HepG2 (cell line): ENCODE results near the gene MAGEL2. TPM values are rescaled to one million over a fixed set of nuclear protein-coding genes. Genes with fewer than 3 reads are reported as not detected.

Experiments
- CCDC6 ChIP-seq: sonication (generic); formaldehyde crosslinking; IDR thresholded peaks from 2 replicates; pipeline ENCODE4 v1.8.1; 2022; ENCODE audit warnings: mild to moderate bottlenecking, missing genetic modification reagents, moderate library complexity
- HHEX ChIP-seq: IDR thresholded peaks from 2 replicates; pipeline ENCODE4 v1.6.1; 2016; ENCODE audit warnings: control low read depth
- MBD4 ChIP-seq: IDR thresholded peaks from 2 replicates; pipeline ENCODE4 v1.6.1; 2012; ENCODE audit warnings: low read length, inconsistent platforms, borderline replicate concordance
- MLXIP ChIP-seq: sonication (generic); formaldehyde crosslinking; IDR thresholded peaks from 2 replicates; pipeline ENCODE4 v1.9.0; 2021; ENCODE audit warnings: missing genetic modification reagents, borderline replicate concordance
- PHF8 ChIP-seq: sonication (generic); formaldehyde crosslinking; IDR thresholded peaks from 2 replicates; pipeline ENCODE4 v1.5.0; 2020; ENCODE audit warnings: missing genetic modification reagents
- SOX5 ChIP-seq: IDR thresholded peaks from 2 replicates; pipeline ENCODE4 v1.6.1; 2016; ENCODE audit warnings: borderline replicate concordance
- USF2 ChIP-seq, 2 experiments: sonication (generic) in 1 of 2; formaldehyde crosslinking in 1 of 2; IDR thresholded peaks; 2 replicates each; pipeline versions ENCODE4 v1.5.1 to v1.6.1; 2011 to 2020; ENCODE audit warnings: borderline replicate concordance in 1 of 2, low read depth in 1 of 2, low read length in 1 of 2, mild to moderate bottlenecking in 1 of 2, missing genetic modification reagents in 1 of 2, moderate library complexity in 1 of 2
- YEATS4 ChIP-seq: sonication (generic); formaldehyde crosslinking; IDR thresholded peaks from 2 replicates; pipeline ENCODE4 v1.4.0; 2020; ENCODE audit warnings: missing genetic modification reagents, borderline replicate concordance
- ZBTB7B ChIP-seq: sonication (generic); formaldehyde crosslinking; IDR thresholded peaks from 2 replicates; pipeline ENCODE4 v1.4.0; 2020; ENCODE audit warnings: missing genetic modification reagents
- ZFP90 ChIP-seq: sonication (generic); formaldehyde crosslinking; IDR thresholded peaks from 2 replicates; pipeline ENCODE4 v1.8.0; 2022; ENCODE audit warnings: missing genetic modification reagents, mild to moderate bottlenecking, inconsistent platforms, borderline replicate concordance
- ZNF576 ChIP-seq: sonication (generic); formaldehyde crosslinking; IDR thresholded peaks from 2 replicates; pipeline ENCODE4 v1.4.0; 2020; ENCODE audit warnings: mild to moderate bottlenecking, missing genetic modification reagents
- ZNF609 ChIP-seq: sonication (generic); formaldehyde crosslinking; IDR thresholded peaks from 2 replicates; pipeline ENCODE4 v1.4.0; 2020; ENCODE audit warnings: mild to moderate bottlenecking, missing genetic modification reagents, borderline replicate concordance
- ZNF644 ChIP-seq: IDR thresholded peaks from 2 replicates; pipeline ENCODE4 v1.6.1; 2016; ENCODE audit warnings: low read depth
- ZNF704 ChIP-seq: sonication (generic); formaldehyde crosslinking; IDR thresholded peaks from 2 replicates; pipeline ENCODE4 v1.8.1; 2023; ENCODE audit warnings: mild to moderate bottlenecking, inconsistent platforms, moderate library complexity, missing genetic modification reagents, borderline replicate concordance
- ZNF761 ChIP-seq: sonication (generic); formaldehyde crosslinking; conservative IDR thresholded peaks from 2 replicates; pipeline ENCODE4 v1.4.0; 2020; ENCODE audit warnings: mild to moderate bottlenecking, missing genetic modification reagents
- polyA plus RNA-seq, 8 experiments: library from polyadenylated mRNA; depleted of rRNA in 3 of 8; stranded (reverse) in 7 of 8; unstranded in 1 of 8; fragments of >200 nt; fragmentation: Illumina TruSeq in 4 of 8; extraction: Trizol in 4 of 8; gene quantifications; 2 replicates each; pipeline versions ENCODE4 v1.2.1 to v1.2.3, GENCODE V29; 2011 to 2016; ENCODE audit warnings: low read depth in 4 of 8, missing spikeins in 1 of 8, mixed read lengths in 1 of 8; ENCODE audit not compliant: insufficient read depth in 1 of 8
- total RNA-seq, 5 experiments: library from RNA; depleted of rRNA; stranded (reverse); fragments of >200 nt; fragmentation: Illumina TruSeq; extraction: Trizol; gene quantifications; 2 replicates each; pipeline ENCODE4 v1.2.3, GENCODE V29; 2016; ENCODE audit warnings: low read depth in 1 of 5

MAGEL2 gene
- total and polyA plus RNA-seq, 2 of the 13 experiments (the other 11 are each of a cell fraction or from before 2014, with no cell fraction given), result not detected

- TF ChIP-seq ZNF761 (CRISPR knock-in tag) (no peak), CCDC6 (CRISPR knock-in tag) (0 out of 2 replicates have a peak, but pooled peaks have one; percentile 48), ZBTB7B (CRISPR knock-in tag) (peak; percentile 79), HHEX (CRISPR knock-in tag) (peak; percentile 42; the same call in 1 of the 2 replicates), PHF8 (CRISPR knock-in tag) (peak; percentile 29; the same call in 1 of the 2 replicates), ZNF644 (CRISPR knock-in tag) (0 out of 2 replicates have a peak, but pooled peaks have one; percentile 59), SOX5 (CRISPR knock-in tag) (peak; percentile 70; the same call in 1 of the 2 replicates), MBD4 (no peak), ZNF704 (no peak), ZFP90 (CRISPR knock-in tag) (0 out of 2 replicates have a peak, but pooled peaks have one; percentile 40), MLXIP (CRISPR knock-in tag) (0 out of 2 replicates have a peak, but pooled peaks have one; percentile 46), ZNF576 (CRISPR knock-in tag) (no peak), USF2 (IDR thresholded peaks at IDR 0.05; ENCODE audit: low read depth, low read length) (no peak), USF2 (CRISPR knock-in tag; IDR thresholded peaks at IDR 0.05; ENCODE audit: borderline replicate concordance) (peak; percentile 79; the same call in 1 of the 2 replicates), ZNF609 (CRISPR knock-in tag) (peak; percentile 78; the same call in 1 of the 2 replicates), YEATS4 (peak; percentile 65; the same call in 1 of the 2 replicates)
These were observed 42.8 kb upstream of the MAGEL2 start (continued) for GRCh38 chr15:23690450-23690852.
